Measurements from ENCODE around the gene PRPS1L1. TPM values are rescaled to one million over a fixed set of nuclear protein-coding genes. Genes with fewer than 3 reads are reported as not detected.

PRPS1L1 gene
- total RNA-seq, 1 donor from 2014 or later, result not detected

- H3K4me1 Mint-ChIP-seq (ENCODE audit: low read depth), result peaks cover 20% of the 10 kb centered on the region
- no peak for TF ChIP-seq CTCF (IDR thresholded peaks at IDR 0.05)
Measured at GRCh38 chr7:18003286-18003994, 24.2 kb downstream of the PRPS1L1 start.

GRCh38 chr7:17998692-17999091, 29.0 kb downstream of the PRPS1L1 start:
- TF ChIP-seq CTCF (IDR thresholded peaks at IDR 0.05), result no peak
- DNase-seq (ENCODE audit: low spot score), result no peak
- Mint-ChIP-seq H3K4me1 (ENCODE audit: low read depth) (peaks cover 4% of the 10 kb centered on the region), H3K27me3 (ENCODE audit: low read depth) (no peaks in the 10 kb centered on the region), H3K4me3 (ENCODE audit: unreplicated experiment) (no peak overlapping the region), H3K9me3 (ENCODE audit: low read depth) (peaks cover 11% of the 10 kb centered on the region), H3K27ac (ENCODE audit: unreplicated experiment) (no peak overlapping the region), H3K36me3 (ENCODE audit: low read depth) (no peaks in the 10 kb centered on the region)

More at GRCh38 chr7:18003286-18003994, 24.2 kb downstream of the PRPS1L1 start:
- H3K27ac Mint-ChIP-seq (ENCODE audit: unreplicated experiment), result no peak overlapping the region
- no peak for DNase-seq (ENCODE audit: low spot score)
- peaks cover 15% of the 10 kb centered on the region for H3K9me3 Mint-ChIP-seq (ENCODE audit: low read depth)
- no peaks in the 10 kb centered on the region for H3K36me3 Mint-ChIP-seq (ENCODE audit: low read depth)
- no peak overlapping the region for H3K4me3 Mint-ChIP-seq (ENCODE audit: unreplicated experiment)
- H3K27me3 Mint-ChIP-seq (ENCODE audit: low read depth), result no peaks in the 10 kb centered on the region

GRCh38 chr7:17996442-17997223, 31.0 kb downstream of the PRPS1L1 start:
- Mint-ChIP-seq H3K27ac (ENCODE audit: unreplicated experiment) (no peak overlapping the region), H3K4me3 (ENCODE audit: unreplicated experiment) (no peak overlapping the region), H3K27me3 (ENCODE audit: low read depth) (no peaks in the 10 kb centered on the region), H3K9me3 (ENCODE audit: low read depth) (peaks cover 11% of the 10 kb centered on the region), H3K36me3 (ENCODE audit: low read depth) (no peaks in the 10 kb centered on the region), H3K4me1 (ENCODE audit: low read depth) (peaks cover 4% of the 10 kb centered on the region)
- no peak for DNase-seq (ENCODE audit: low spot score)
- TF ChIP-seq CTCF (IDR thresholded peaks at IDR 0.05), result no peak

- Mint-ChIP-seq H3K27me3 (ENCODE audit: low read depth) (no peaks in the 10 kb centered on the region), H3K27ac (ENCODE audit: unreplicated experiment) (no peak overlapping the region), H3K36me3 (ENCODE audit: low read depth) (no peaks in the 10 kb centered on the region), H3K4me1 (ENCODE audit: low read depth) (peaks cover 4% of the 10 kb centered on the region), H3K4me3 (ENCODE audit: unreplicated experiment) (no peak overlapping the region), H3K9me3 (ENCODE audit: low read depth) (peaks cover 11% of the 10 kb centered on the region)
- TF ChIP-seq CTCF (IDR thresholded peaks at IDR 0.05), result no peak
- no peak for DNase-seq (ENCODE audit: low spot score)
Measured at GRCh38 chr7:17996040-17996439, 31.6 kb downstream of the PRPS1L1 start.

GRCh38 chr7:17994079-17994850, 33.4 kb downstream of the PRPS1L1 start:
- DNase-seq (ENCODE audit: low spot score), result no peak
- H3K27ac Mint-ChIP-seq (ENCODE audit: unreplicated experiment), result no peak overlapping the region
- H3K4me1 Mint-ChIP-seq (ENCODE audit: low read depth), result peaks cover 4% of the 10 kb centered on the region
- peaks cover 8% of the 10 kb centered on the region for H3K9me3 Mint-ChIP-seq (ENCODE audit: low read depth)
- H3K4me3 Mint-ChIP-seq (ENCODE audit: unreplicated experiment), result no peak overlapping the region
- TF ChIP-seq CTCF (IDR thresholded peaks at IDR 0.05), result no peak
- H3K36me3 Mint-ChIP-seq (ENCODE audit: low read depth), result no peaks in the 10 kb centered on the region
- H3K27me3 Mint-ChIP-seq (ENCODE audit: low read depth), result no peaks in the 10 kb centered on the region

Data from chondrocyte (in vitro differentiated cells).